Peyer's patch (tissue), 4 donors: Measurements from ENCODE around the gene SCN1B.

Experiments used
- POLR2A ChIP-seq, 2 donors: fragments of 450-650 bp; IDR thresholded peaks; one replicate each; pipeline ENCODE4 v1.5.1; 2017; ENCODE audit warnings: antibody characterized with exemption in 2 of 2, mild to moderate bottlenecking in 2 of 2, moderate library complexity in 2 of 2
- TF ChIP-seq, protein P1 (sequence below), 6 experiments: fragments of 450-650 bp in 4 of 6; fragments of 200-600 bp in 2 of 6; sonication (generic) in 1 of 6; IDR thresholded peaks; one replicate each; pipeline ENCODE4 v1.5.1; 2017 to 2019; ENCODE audit warnings: antibody characterized with exemption in 6 of 6, mild to moderate bottlenecking in 3 of 6, moderate library complexity in 1 of 6

DNA sequence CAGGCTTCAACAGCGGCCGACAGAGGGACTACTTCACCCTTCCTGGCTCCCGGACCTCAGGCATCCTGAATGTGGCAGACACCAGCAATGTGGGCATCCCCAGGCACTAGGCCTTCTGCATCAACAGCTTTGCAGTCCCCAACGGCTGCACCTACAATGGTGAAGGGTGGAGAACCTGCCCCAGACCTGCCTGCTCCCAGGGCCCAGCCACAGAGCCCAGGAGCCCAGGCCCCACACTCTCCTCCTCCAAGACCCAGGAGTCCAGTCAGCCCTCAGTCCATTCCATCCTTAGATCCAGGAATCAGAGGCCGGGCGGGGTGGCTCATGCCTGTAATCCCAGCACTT, 45.7 kb downstream of the SCN1B start:
- TF ChIP-seq, protein P1, sequence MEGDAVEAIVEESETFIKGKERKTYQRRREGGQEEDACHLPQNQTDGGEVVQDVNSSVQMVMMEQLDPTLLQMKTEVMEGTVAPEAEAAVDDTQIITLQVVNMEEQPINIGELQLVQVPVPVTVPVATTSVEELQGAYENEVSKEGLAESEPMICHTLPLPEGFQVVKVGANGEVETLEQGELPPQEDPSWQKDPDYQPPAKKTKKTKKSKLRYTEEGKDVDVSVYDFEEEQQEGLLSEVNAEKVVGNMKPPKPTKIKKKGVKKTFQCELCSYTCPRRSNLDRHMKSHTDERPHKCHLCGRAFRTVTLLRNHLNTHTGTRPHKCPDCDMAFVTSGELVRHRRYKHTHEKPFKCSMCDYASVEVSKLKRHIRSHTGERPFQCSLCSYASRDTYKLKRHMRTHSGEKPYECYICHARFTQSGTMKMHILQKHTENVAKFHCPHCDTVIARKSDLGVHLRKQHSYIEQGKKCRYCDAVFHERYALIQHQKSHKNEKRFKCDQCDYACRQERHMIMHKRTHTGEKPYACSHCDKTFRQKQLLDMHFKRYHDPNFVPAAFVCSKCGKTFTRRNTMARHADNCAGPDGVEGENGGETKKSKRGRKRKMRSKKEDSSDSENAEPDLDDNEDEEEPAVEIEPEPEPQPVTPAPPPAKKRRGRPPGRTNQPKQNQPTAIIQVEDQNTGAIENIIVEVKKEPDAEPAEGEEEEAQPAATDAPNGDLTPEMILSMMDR (IDR thresholded peaks at IDR 0.05), result no peak
- TF ChIP-seq POLR2A (IDR thresholded peaks at IDR 0.05), result no peak
